ENCODE measurements around the gene PRDM7. TPM values are rescaled to one million over a fixed set of nuclear protein-coding genes. Genes with fewer than 3 reads are reported as not detected.
"Not testable (repeated sequence)": the region's sequence is repeated elsewhere in the genome, so short reads cannot be mapped to it uniquely, and the experiment has no call there.

Gene PRDM7
- total RNA-seq, result not detected
- not detected for polyA plus RNA-seq
- not detected for total RNA-seq

GRCh38 chr16:90077240-90077756 is at the start of gene PRDM7:
PRDM7 (minus strand) TSS chr16:90077331; CDS start chr16:90075910, 1,421 bp downstream.
- Mint-ChIP-seq H3K9me3 (peaks cover 0 to 4% (median 0%) of the 10 kb centered on the region in 11 donors), H3K36me3 (no peaks in the 10 kb centered on the region), H3K27me3 (peaks cover 0 to 23% (median 13%) of the 10 kb centered on the region in 5 donors), H3K4me1 (peaks cover 14 to 28% (median 22%) of the 10 kb centered on the region in 7 donors), H3K27ac (peak within 1 kb of the TSS; percentile 66 to 94 (median 81)), H3K4me3 (peak within 1 kb of the TSS; percentile 82 to 97 (median 90))
- H3K27me3 ChIP-seq (ENCODE audit: control insufficient read depth in 2 of 2, insufficient read depth in 2 of 2, low read length in 2 of 2), result no peaks in the 10 kb centered on the region
- H3K4me3 ChIP-seq (ENCODE audit: low read length), result peak within 1 kb of the TSS; percentile 59
- POLR2A ChIA-PET, result no interaction called here
- intact Hi-C loops (cut with micrococcal nuclease), result loop anchor here (1.0 to 2.0 kb wide), 2 partner anchors 28 to 104 kb away; no protein-coding TSS in a partner anchor
- DNase-seq, result peak; percentile 87 to 98 (median 94)
- CTCF ChIA-PET, result interaction anchor here (1.1 kb wide), 1 partner anchor 17 kb away, joined by 3 read pairs; no protein-coding TSS in a partner anchor
- H3K27ac ChIP-seq (ENCODE audit: low read depth, low read length), result peak within 1 kb of the TSS; percentile 58
- H3K36me3 ChIP-seq (ENCODE audit: control insufficient read depth in 2 of 3, insufficient read depth in 3 of 3, low read length in 3 of 3), result no peaks in the 10 kb centered on the region
- no peaks in the 10 kb centered on the region for H3K9me3 ChIP-seq (ENCODE audit: control insufficient read depth in 2 of 3, low read length in 3 of 3)
- peaks cover 0 to 10% of the 10 kb centered on the region in 2 donors for H3K4me1 ChIP-seq (ENCODE audit: control insufficient read depth in 2 of 2, insufficient read depth in 2 of 2, low read length in 2 of 2)
- peak; percentile 95 for ATAC-seq

GRCh38 chr16:90121846-90122245 is 44.7 kb upstream of the PRDM7 start:
- DNase-seq; CTCF ChIA-PET; H3K27ac ChIP-seq (ENCODE audit: low read depth, low read length); H3K27ac Mint-ChIP-seq; H3K36me3 ChIP-seq (ENCODE audit: control insufficient read depth in 2 of 3, insufficient read depth in 3 of 3, low read length in 3 of 3); H3K4me3 Mint-ChIP-seq; intact Hi-C loops (cut with micrococcal nuclease); H3K4me1 Mint-ChIP-seq; POLR2A ChIA-PET; H3K9me3 ChIP-seq (ENCODE audit: control insufficient read depth in 2 of 3, low read length in 3 of 3); H3K27me3 Mint-ChIP-seq; H3K9me3 Mint-ChIP-seq; H3K4me1 ChIP-seq (ENCODE audit: control insufficient read depth in 2 of 2, insufficient read depth in 2 of 2, low read length in 2 of 2); H3K4me3 ChIP-seq (ENCODE audit: low read length); H3K36me3 Mint-ChIP-seq; H3K27me3 ChIP-seq (ENCODE audit: control insufficient read depth in 2 of 2, insufficient read depth in 2 of 2, low read length in 2 of 2); ATAC-seq: not testable (repeated sequence)

- intact Hi-C loops (cut with micrococcal nuclease); H3K27me3 ChIP-seq (ENCODE audit: control insufficient read depth in 2 of 2, insufficient read depth in 2 of 2, low read length in 2 of 2); H3K36me3 Mint-ChIP-seq; H3K36me3 ChIP-seq (ENCODE audit: control insufficient read depth in 2 of 3, insufficient read depth in 3 of 3, low read length in 3 of 3); H3K27me3 Mint-ChIP-seq; H3K4me1 Mint-ChIP-seq; H3K9me3 ChIP-seq (ENCODE audit: control insufficient read depth in 2 of 3, low read length in 3 of 3); CTCF ChIA-PET; ATAC-seq; POLR2A ChIA-PET; H3K9me3 Mint-ChIP-seq; DNase-seq; H3K4me3 ChIP-seq (ENCODE audit: low read length); H3K27ac Mint-ChIP-seq; H3K27ac ChIP-seq (ENCODE audit: low read depth, low read length); H3K4me1 ChIP-seq (ENCODE audit: control insufficient read depth in 2 of 2, insufficient read depth in 2 of 2, low read length in 2 of 2): not testable (repeated sequence)
- H3K4me3 Mint-ChIP-seq, result peak overlapping the region in 1 of 10 donors; percentile 16
These were observed 30.5 kb upstream of the PRDM7 start for GRCh38 chr16:90107617-90108016.

- H3K27ac Mint-ChIP-seq; intact Hi-C loops (cut with micrococcal nuclease); H3K9me3 ChIP-seq (ENCODE audit: control insufficient read depth in 2 of 3, low read length in 3 of 3); H3K4me1 ChIP-seq (ENCODE audit: control insufficient read depth in 2 of 2, insufficient read depth in 2 of 2, low read length in 2 of 2); H3K4me3 ChIP-seq (ENCODE audit: low read length); POLR2A ChIA-PET; H3K36me3 ChIP-seq (ENCODE audit: control insufficient read depth in 2 of 3, insufficient read depth in 3 of 3, low read length in 3 of 3); H3K9me3 Mint-ChIP-seq; CTCF ChIA-PET; H3K27me3 Mint-ChIP-seq; H3K27me3 ChIP-seq (ENCODE audit: control insufficient read depth in 2 of 2, insufficient read depth in 2 of 2, low read length in 2 of 2); ATAC-seq; DNase-seq; H3K4me1 Mint-ChIP-seq; H3K27ac ChIP-seq (ENCODE audit: low read depth, low read length); H3K36me3 Mint-ChIP-seq: not testable (repeated sequence)
- H3K4me3 Mint-ChIP-seq, result peak overlapping the region in 1 of 10 donors; percentile 48
These were observed 29.9 kb upstream of the PRDM7 start for GRCh38 chr16:90107060-90107459.

GRCh38 chr16:90106271-90106670 is 29.1 kb upstream of the PRDM7 start:
- H3K27ac Mint-ChIP-seq, result peak overlapping the region in 1 of 9 donors; percentile 88
- H3K27ac ChIP-seq (ENCODE audit: low read depth, low read length); H3K4me1 ChIP-seq (ENCODE audit: control insufficient read depth in 2 of 2, insufficient read depth in 2 of 2, low read length in 2 of 2); H3K9me3 Mint-ChIP-seq; H3K4me3 ChIP-seq (ENCODE audit: low read length); H3K36me3 ChIP-seq (ENCODE audit: control insufficient read depth in 2 of 3, insufficient read depth in 3 of 3, low read length in 3 of 3); POLR2A ChIA-PET; H3K36me3 Mint-ChIP-seq; intact Hi-C loops (cut with micrococcal nuclease); H3K4me1 Mint-ChIP-seq; H3K27me3 ChIP-seq (ENCODE audit: control insufficient read depth in 2 of 2, insufficient read depth in 2 of 2, low read length in 2 of 2); H3K27me3 Mint-ChIP-seq; H3K9me3 ChIP-seq (ENCODE audit: control insufficient read depth in 2 of 3, low read length in 3 of 3); CTCF ChIA-PET: not testable (repeated sequence)
- ATAC-seq, result peak; percentile 99
- DNase-seq, result peak; percentile 28 to 78 (median 62)
- H3K4me3 Mint-ChIP-seq, result peak overlapping the region in 4 of 10 donors; percentile 18 to 81 (median 54)

GRCh38 chr16:90104725-90105124 is 27.6 kb upstream of the PRDM7 start:
- H3K36me3 ChIP-seq (ENCODE audit: control insufficient read depth in 2 of 3, insufficient read depth in 3 of 3, low read length in 3 of 3); CTCF ChIA-PET: not testable (repeated sequence)

GRCh38 chr16:90102086-90102884 is 25.2 kb upstream of the PRDM7 start:
- H3K36me3 ChIP-seq (ENCODE audit: control insufficient read depth in 2 of 3, insufficient read depth in 3 of 3, low read length in 3 of 3); H3K4me1 ChIP-seq (ENCODE audit: control insufficient read depth in 2 of 2, insufficient read depth in 2 of 2, low read length in 2 of 2); H3K27me3 ChIP-seq (ENCODE audit: control insufficient read depth in 2 of 2, insufficient read depth in 2 of 2, low read length in 2 of 2); DNase-seq; H3K4me1 Mint-ChIP-seq; H3K4me3 ChIP-seq (ENCODE audit: low read length); intact Hi-C loops (cut with micrococcal nuclease); ATAC-seq; H3K27ac Mint-ChIP-seq; H3K27ac ChIP-seq (ENCODE audit: low read depth, low read length); POLR2A ChIA-PET; H3K9me3 ChIP-seq (ENCODE audit: control insufficient read depth in 2 of 3, low read length in 3 of 3); H3K9me3 Mint-ChIP-seq; CTCF ChIA-PET; H3K4me3 Mint-ChIP-seq; H3K36me3 Mint-ChIP-seq; H3K27me3 Mint-ChIP-seq: not testable (repeated sequence)

More at GRCh38 chr16:90104725-90105124, 27.6 kb upstream of the PRDM7 start:
- ATAC-seq; H3K4me3 Mint-ChIP-seq; intact Hi-C loops (cut with micrococcal nuclease); H3K4me1 Mint-ChIP-seq; H3K4me3 ChIP-seq (ENCODE audit: low read length); H3K9me3 Mint-ChIP-seq; H3K27ac ChIP-seq (ENCODE audit: low read depth, low read length); POLR2A ChIA-PET; H3K27me3 Mint-ChIP-seq; DNase-seq; H3K27me3 ChIP-seq (ENCODE audit: control insufficient read depth in 2 of 2, insufficient read depth in 2 of 2, low read length in 2 of 2); H3K9me3 ChIP-seq (ENCODE audit: control insufficient read depth in 2 of 3, low read length in 3 of 3); H3K4me1 ChIP-seq (ENCODE audit: control insufficient read depth in 2 of 2, insufficient read depth in 2 of 2, low read length in 2 of 2); H3K27ac Mint-ChIP-seq; H3K36me3 Mint-ChIP-seq: not testable (repeated sequence)
